Upper lobe of left lung (tissue), 4 donors: Measurements from ENCODE around the gene TTLL5.

ENCODE experiments used
- EP300 ChIP-seq, 4 donors: sonication (generic); formaldehyde crosslinking; IDR thresholded peaks; one replicate each; pipeline ENCODE4 v1.5.1; 2017; ENCODE audit warnings: antibody characterized with exemption in 4 of 4, control low read depth in 2 of 4
- POLR2A ChIP-seq, 4 donors: fragments of 450-650 bp; IDR thresholded peaks; one replicate each; pipeline ENCODE4 v1.5.1; 2016 to 2017; ENCODE audit warnings: antibody characterized with exemption in 4 of 4, mild to moderate bottlenecking in 2 of 4
- TF ChIP-seq, protein P1 (sequence below), 6 experiments: fragments of 450-650 bp in 4 of 6; fragments of 200-600 bp in 2 of 6; sonication (generic) in 2 of 6; IDR thresholded peaks; one replicate each; pipeline ENCODE4 v1.5.1; 2016 to 2019; ENCODE audit warnings: antibody characterized with exemption in 6 of 6

DNA sequence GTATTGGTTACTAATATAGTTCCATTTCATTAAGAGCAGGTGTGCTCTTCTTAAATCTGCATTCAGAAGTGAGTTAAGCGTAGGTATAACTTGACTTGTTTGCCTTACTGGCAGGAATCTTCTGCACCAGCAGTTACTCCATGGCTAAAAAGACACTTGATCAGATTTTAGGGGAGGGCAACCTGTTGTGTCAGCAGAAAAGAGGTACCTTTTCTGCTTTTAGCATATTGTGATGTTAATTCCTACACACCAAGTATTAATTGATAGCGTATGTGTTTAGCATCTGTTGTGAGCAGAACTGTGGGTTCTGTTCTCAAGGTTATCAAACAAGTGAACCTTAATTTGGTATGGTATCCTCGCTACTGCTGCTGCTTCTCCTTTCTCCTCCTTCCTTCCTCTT is 38.3 kb downstream of the TTLL5 start:
- TF ChIP-seq, protein P1, sequence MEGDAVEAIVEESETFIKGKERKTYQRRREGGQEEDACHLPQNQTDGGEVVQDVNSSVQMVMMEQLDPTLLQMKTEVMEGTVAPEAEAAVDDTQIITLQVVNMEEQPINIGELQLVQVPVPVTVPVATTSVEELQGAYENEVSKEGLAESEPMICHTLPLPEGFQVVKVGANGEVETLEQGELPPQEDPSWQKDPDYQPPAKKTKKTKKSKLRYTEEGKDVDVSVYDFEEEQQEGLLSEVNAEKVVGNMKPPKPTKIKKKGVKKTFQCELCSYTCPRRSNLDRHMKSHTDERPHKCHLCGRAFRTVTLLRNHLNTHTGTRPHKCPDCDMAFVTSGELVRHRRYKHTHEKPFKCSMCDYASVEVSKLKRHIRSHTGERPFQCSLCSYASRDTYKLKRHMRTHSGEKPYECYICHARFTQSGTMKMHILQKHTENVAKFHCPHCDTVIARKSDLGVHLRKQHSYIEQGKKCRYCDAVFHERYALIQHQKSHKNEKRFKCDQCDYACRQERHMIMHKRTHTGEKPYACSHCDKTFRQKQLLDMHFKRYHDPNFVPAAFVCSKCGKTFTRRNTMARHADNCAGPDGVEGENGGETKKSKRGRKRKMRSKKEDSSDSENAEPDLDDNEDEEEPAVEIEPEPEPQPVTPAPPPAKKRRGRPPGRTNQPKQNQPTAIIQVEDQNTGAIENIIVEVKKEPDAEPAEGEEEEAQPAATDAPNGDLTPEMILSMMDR (IDR thresholded peaks at IDR 0.05): no peak
- TF ChIP-seq POLR2A (IDR thresholded peaks at IDR 0.05): no peak
- TF ChIP-seq EP300 (IDR thresholded peaks at IDR 0.05): no peak
